ENCODE results near the gene ATP5ME.

GRCh38 chr4:635851-636627 lies 38.0 kb downstream of the ATP5ME start:
- TF ChIP-seq CTCF (IDR thresholded peaks at IDR 0.05; ENCODE audit: low read depth, low read length, missing input control) (no peak), TAF1 (conservative IDR thresholded peaks at IDR 0.05) (no peak), RAD21 (IDR thresholded peaks at IDR 0.05) (no peak), EGR1 (IDR thresholded peaks at IDR 0.05; ENCODE audit: low read depth in 2 of 2) (no peak), REST (IDR thresholded peaks at IDR 0.05) (no peak)

Data from liver (tissue), 3 donors.